NCI-H146 (cell line): ENCODE measurements around the gene MUC22.
"Not testable (repeated sequence)": the region's sequence is repeated elsewhere in the genome, so short reads cannot be mapped to it uniquely, and the experiment has no call there.

Source experiments
- DNase-seq: peaks from one replicate; lab custom pipeline; 2025; lab: John Stamatoyannopoulos, UW

MUC22 gene

DNA sequence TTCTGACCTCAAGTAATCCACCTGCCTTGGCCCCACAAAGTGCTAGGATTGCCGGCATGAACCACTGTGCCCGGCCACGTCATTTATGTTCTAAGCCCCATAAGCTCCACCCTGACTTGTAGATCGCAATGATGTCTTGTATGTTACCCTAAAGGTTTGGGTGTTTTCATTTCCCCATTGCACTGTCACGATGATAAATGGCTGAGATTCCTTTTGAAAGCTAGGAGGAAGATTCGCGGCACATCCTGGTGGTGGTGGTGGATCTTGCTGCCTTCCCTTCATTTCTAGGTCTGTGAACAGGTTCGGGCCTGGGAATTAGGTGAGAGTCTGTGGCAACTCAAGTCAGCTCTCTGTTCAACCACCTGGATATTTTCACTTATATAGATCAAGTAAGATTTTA is 28.3 kb downstream of the MUC22 start:
- no peak for DNase-seq

DNA sequence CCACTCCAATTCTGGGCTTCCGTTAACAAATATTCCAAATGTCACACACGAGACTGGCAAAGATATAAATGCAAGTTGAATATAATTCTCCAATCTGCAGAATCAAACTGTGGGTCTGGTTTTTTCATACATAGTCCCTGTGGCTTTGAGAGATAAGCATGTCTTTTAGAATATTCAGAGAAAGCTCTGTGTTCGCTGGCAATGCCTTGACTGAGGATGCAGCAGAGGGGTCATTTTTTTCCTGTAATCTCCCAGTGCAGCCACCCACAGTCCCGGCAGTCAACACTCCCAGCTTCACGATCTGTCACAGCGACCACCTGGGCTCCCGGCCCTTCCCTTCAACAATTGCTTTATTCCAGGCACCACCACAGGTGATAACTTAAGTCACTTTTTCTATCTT is 30.5 kb downstream of the MUC22 start:
- DNase-seq = no peak

DNA sequence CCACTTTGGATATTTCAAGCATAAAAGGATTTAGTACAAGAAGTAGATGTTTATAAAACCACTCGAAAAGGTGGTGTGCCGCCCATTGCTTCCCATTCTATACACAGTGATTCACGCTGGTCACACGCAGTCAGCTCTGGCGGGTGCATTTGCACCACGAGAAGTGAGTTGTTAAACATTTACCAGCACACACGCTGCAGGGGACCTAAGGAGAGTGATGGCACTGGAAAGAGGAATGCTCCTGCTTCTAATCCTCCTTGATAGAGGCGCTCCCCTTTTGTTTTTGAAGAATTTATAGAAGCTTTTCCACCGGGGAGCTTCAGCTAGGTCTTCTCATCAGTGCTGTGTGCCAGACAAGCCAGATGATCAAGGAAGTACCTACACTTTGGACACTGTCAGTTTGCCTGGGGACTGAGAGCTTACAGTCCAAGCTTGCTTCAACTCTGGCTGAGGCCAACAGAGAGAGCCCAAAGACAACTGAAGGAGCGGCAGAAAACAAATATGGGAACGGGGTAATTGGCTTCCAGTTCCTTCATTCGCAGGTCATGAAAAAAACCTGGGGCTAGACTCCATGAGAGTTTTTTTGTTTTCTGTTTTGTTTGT is 31.2 kb downstream of the MUC22 start:
- no peak for DNase-seq

DNA sequence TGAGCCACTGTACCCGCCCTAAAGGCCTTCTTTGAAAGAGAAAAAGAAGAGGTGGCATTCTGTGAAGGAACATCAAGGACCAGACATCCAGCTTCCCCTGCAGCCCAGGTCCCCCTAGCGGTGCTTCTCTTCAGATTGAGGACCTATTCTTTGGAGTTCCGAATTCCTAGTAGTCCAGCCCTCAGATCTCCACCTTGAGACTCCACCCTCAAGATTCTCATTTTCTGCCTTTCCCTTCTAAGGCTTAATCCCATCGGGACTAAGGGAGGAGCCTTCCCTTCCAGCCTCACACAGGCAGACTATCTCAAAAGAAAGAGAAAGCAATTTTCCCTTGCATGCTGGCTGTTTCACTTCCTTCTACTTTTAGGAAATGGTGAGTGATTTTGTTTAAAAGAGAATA is 32.5 kb downstream of the MUC22 start:
- peak; percentile 29 for DNase-seq

DNA sequence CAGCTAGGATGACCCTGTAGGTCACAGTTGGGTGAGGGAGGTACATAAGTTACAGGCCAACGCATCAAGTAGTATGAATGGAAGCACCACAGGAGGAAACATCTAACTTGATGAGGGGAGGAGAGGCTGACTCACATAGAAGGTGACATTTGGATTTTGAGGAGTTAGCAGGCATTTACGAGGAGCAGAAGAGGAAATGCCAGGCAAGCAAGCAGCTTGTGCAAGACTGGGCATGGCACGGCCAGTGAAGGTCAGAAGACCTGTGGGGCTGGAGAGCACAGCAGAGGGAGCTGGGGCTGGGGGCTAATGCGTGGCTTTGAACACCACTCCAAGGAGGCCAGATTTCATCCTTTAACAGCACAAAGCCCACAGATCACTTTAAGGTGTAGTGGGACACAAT is 37.8 kb downstream of the MUC22 start:
- DNase-seq = no peak

DNA sequence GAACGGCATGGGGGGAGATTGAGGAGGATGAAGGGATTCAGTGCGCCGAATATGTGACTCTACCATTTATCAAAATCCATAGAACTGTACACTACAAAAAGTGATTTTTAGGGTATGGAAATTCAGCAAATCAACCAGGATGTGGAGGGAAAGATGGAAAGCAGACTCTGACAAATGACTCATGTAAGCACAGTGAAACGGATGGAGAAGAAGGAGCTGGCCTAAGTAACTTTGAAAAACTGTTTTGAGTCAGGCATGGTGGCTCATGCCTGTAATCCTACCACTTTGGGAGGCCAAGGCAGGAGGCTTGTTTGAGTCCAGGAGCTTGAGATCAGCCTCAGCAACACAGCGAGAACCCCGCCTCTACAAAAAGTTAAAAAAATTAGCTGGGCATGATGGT is 39.2 kb downstream of the MUC22 start:
- no peak for DNase-seq

DNA sequence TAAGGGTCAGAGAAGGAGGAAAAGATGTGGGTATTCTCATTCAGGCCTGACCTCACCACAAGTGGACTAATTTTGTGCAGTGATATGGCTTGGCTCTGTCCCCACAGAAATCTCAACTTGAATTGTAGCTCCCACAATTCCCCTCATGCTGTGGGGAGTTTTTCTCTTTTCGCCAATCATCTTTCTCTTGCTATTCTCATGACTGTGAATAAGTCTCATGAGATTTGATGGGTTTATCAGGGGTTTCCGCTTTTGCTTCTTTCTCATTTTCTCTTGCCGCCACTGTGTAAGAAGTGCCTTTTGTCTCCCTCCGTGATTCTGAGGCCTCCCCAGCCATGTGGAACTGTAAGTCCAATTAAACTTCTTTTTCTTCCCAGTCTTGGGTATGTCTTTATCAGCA is 42.9 kb downstream of the MUC22 start:
- DNase-seq = not testable (repeated sequence)

DNA sequence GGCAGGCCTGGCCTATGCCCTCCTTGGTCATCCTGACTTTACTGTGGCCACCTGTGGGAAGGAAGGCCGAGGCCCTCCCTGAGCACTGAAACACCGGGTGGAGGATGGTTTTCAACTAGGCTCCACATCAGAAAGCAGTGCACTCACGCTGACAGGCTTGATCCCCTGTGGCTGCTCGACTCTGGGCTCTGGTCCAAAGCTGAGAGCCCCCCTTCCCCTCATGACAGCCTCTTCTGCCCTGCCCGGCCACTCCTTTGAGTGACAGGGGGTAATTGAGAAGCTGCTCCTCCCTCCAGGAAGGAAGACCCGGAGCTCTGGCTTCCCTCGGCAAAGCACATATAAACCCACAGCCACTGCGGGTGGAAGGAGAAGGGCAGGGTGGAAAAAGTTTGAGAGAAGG is 43.6 kb downstream of the MUC22 start:
- DNase-seq = no peak

DNA sequence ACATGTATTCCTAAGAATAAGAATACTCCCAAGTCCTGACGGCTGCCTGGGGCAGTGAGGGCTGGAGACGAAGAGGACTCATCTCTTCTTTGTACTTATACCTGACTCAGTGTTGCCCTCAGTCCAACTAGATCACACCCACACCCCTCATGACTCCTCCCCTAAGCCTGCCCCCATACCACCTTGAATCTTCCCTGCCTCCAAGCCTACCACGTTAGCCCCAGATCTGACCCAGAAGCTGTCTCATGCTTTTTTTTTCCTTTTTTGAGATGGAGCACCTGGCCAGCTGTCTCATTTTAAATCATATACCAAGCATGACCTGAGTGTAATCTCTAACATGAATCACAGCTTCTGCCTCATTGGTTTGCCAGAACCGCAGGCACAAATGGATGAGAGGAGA is 45.2 kb downstream of the MUC22 start:
- no peak for DNase-seq

DNA sequence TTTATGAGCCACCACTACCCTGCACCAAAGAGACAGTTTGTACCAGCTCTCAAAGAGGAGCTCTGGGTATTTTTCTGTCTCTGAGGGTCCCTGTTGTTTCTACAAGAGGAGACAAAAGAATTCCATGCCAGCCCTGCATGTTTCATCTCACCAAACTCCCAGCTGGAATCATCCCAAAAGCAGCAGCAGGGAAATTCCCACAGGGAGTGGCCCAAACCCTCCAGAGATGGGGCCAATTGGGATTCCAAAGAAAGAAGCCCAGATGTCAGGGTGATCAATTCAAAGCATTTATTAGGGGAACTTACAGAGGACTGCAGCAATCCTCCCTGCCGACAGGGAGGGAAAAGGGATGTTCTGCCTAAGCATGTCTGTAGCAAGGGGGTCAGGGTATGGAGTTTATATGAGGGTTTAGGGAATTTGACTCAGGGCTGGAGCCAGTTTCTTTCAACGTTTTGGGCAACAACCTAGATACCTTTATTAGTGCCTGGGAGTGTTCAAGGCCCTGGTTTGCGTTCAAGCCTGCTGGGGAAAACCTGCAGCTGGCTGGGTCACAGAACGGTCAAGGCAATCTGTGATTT is 47.2 kb downstream of the MUC22 start:
- DNase-seq = no peak

DNA sequence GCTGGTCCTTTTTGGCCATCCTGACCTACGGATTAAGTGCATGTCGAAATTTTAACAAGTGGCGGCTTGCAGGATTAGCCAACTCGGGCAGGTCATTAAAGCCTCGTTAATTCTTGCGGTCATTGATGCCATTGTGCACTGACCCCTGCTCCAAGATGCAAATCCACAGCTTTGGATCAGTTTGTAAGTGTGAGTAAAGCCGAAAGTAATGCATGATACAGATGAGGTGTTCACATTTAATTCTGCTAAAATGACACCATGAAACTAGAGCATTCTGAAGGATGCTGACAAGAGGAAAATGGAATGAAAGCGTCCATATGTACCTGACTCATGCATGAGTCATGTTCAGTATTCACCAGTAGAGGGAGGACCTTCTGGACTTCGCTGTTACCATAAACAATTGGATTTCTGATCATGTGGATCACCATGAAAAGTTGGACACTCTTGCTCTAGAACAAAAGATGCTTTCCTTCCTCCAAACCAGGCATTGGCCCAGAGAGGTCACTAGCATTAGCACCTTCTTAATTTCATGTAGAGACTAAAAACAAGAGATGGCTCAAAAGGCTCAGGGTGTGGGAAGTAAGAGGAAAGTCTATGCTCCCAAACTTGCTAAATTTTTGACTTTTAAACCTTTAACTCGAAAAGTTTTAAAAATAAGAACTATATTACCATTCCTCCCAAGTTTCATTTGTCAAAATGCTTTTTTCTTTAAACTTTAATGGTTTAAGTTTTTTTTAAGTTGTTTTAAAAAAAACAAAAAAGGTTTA is 48.0 kb downstream of the MUC22 start:
- peak; percentile 19 for DNase-seq

DNA sequence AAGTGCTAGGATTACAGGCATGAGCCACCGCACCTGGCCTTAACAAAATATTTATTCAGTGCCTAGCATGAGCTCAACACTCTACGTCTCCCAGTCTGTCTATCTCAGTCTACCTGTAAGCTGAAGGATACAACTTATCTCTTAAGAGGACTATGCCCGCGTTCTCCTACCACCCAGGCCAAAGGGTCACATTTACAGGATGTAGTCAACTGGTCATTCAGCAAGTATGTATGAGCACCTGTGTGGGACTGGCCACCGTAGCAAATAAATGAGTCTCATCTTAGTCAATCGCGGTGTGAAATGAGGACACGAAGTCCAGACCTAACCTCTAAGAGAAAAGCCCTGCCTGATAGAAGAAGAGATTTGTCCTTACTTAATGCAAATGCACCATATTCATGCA is 49.9 kb downstream of the MUC22 start:
- no peak for DNase-seq

DNA sequence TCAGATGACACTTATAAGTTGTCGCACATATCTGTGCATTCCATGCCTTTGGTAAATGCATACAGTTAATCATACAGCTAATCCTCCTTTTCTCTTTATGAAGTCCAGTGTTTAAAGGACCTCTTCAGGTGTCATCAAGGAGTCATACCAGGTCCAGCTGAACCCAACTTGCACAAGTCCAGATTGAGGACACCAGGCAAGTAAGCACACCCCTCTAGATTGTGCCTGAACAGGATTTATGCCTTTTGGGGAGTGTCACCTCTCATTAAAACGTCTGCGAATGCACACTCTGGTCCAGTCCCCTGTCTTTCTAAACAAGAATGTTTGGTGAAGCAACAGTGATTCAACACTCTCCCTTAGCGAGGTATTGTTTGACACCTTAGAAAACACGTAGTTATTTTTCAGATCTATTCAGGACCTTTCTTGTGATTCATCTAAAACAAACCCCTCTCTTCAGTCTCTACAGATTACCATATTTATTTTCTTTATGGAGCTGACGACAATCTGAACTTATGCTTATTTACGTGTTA is 53.7 kb downstream of the MUC22 start:
- no peak for DNase-seq

DNA sequence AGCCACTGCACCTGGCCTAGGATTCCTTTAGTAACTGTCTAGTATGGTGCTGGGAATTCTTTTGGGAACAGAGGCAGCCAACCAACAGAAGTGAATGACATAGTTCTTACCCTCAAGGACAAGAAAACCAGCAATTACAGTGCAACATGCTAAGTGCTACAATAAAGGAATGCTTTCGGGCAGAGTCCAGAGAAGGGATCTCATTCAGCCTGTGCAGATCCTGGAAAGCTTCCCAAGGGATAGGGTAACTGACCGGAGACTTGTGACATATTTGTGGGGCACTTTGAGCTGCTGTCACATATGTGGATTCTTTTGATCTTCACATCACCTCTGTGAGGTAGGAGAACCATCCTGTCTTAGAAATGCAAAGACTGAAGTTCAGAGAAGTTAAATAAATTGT is 55.3 kb downstream of the MUC22 start:
- no peak for DNase-seq

DNA sequence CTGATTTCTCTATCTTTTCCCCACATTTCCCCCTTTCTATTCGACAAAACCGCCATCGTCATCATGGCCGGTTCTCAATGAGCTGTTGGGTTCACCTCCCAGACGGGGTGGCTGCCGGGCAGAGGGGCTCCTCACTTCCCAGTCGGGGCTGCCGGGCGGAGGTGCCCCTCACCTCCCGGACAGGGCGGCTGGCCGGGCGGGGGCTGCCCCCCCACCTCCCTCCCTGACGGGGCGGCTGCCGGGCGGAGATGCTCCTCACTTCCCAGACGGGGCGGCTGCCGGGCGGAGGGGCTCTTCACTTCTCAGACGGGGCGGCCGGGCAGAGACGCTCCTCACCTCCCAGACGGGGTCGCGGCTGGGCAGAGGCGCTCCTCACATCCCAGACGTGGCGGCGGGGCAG is 56.8 kb downstream of the MUC22 start:
- DNase-seq = not testable (repeated sequence)

DNA sequence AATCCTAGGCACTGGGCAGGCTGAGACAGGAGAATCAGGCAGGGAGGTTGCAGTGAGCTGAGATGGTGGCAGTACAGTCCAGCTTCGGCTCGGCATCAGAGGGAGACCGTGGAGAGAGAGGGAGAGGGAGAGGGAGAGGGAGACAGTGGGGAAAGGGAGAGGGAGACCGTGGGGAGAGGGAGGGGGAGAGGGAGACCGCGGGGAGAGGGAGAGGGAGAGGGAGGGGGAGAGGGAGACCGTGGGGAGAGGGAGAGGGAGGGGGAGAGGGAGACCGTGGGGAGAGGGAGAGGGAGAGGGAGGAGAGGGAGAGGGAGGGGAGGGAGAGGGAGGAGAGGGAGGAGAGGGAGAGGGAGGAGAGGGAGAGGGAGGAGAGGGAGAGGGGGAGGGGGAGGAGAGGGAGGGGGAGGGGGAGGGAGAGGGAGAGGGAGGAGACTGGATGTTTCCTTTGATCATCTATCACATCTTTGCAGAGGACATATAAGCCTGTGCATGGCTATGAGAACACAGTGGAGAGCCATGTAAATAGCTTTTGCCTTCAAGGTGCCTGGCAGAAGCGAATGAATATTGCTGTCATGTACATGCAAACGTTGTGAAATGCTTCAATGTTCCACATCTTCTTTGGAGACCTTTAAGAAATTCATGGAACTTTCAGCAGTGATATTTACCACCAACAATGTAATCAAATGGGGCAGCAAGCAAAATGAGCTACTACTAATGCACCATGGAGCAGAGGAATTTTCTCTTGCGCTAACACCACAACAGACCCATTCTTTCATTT is 57.8 kb downstream of the MUC22 start:
- DNase-seq = not testable (repeated sequence)

DNA sequence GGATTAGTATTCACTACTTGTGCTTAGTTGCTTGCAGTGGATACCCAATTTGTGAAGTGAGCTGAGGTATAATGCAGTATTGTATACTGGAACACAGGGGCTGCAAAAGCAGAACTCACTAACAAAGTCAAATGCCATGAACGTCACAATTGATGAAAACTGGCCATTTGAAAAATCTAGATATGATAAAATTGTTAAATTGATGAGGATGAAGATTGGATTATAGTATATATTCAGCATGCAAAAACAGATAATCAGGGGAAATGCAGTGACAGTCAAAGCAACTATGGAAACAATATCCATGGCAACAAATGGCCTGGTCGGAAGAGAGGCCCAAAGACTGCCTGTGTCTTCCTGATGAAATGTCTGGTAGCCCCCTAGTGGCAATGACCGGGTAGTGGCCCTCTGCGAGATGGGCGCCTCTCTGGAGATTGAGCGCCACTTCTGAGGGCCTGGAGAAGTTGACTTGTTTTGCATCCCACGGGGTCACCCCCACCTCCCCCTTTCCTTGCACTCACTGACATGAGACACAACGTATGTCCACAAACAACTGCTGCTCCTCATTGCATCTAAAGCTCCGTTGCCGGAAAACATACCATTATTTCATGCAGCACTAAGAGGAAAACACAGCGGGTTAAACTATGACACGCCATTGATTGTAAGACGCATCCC is 58.5 kb downstream of the MUC22 start:
- DNase-seq = peak; percentile 59

DNA sequence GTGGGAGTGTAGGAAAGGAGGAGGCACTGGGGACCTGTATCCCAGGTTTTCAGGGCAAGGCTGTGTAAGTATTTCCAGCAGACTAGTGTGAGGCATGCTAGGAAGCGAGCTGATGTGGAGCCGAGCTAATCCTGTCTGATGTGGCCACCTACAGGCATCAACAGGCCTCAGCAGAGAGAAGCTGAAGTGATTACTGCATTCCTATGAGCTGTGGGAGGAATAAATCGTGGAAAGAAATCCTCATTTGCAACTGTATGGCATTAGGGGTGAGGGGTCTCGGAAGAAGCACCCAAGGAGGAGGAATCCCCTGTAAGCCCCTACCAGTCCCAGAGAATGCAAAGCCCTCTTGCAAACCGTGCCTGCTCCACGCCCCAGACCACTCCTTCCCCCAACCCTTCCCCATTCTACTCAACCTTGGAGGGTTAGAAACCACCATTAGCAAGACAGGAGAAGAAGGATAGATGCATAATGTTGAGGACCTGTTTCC is 60.5 kb downstream of the MUC22 start:
- peak; percentile 12 for DNase-seq

DNA sequence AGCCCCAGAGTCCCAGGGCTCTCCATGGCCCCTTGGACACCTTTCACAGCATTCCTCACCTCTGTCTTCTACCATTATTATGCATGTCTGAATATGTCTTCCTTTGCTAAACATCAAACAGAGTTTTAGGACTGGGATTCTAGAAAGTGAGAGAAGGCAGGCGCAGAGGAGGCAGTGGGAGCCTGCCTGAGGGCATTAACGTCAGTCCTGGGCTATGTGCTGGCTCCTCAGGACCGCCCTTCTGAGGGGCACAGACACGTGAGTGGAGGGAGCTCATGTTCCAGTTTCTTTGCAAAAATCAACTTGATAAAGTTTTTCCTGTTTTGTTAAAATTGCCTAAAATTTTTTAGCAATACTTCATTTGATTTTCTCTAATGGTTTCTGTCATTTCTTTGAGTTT is 64.1 kb downstream of the MUC22 start:
- no peak for DNase-seq

DNA sequence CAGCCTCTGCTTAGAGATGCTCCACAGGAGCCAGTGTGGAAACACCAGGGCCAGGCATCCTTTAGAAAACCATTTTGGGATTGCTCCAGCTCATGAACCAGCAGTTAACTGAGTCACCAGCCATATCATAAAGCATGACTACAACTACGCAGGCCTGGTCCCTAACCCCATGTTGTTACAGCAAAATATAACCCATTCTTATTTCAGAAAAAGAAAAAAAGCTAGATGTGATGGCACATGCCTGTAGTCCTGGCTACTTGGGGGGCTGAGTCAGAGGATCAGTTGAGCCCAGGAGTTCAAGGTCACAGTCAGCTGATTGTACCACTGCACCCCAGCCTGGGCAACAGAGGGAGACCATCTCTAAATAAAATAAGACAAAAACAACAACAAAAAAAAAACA is 65.3 kb downstream of the MUC22 start:
- no peak for DNase-seq

DNA sequence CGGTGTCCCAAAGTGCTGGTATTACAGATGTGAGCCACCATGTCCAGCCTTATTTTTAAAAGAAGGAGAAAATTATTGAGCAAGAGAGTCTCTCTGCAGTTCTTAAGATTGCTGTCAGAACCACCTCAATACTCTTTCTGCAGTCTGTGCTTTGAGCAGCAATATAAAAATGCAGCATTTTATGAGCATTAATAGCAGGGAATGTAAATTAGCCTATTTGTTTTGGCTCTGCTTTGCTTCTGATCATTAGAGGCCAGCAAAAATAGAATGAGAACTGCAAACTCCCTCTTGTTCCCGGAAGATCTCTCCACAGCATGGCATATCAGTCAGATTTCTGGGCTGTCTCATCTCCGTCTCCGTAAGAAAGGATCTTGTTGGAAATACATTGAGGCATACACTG is 66.3 kb downstream of the MUC22 start:
- no peak for DNase-seq
